HEK293T (cell line): Measurements from ENCODE around the gene SHISA6.

ENCODE experiments used
- CTCF ChIA-PET: fragments of 350-600 bp; formaldehyde crosslinking; extraction: SDS; loops from one replicate; lab custom pipeline; 2021; ENCODE audit warnings: antibody characterized with exemption, inconsistent platforms; lab: Yijun Ruan, JAX
- POLR2A ChIA-PET: fragments of 350-600 bp; formaldehyde crosslinking; extraction: SDS; loops from one replicate; lab custom pipeline; 2020; ENCODE audit warnings: antibody characterized with exemption, inconsistent platforms; lab: Yijun Ruan, JAX
- DNase-seq: peaks from one replicate; pipeline ENCODE4 v3.0.0; 2012; ENCODE audit warnings: mixed read lengths; ENCODE audit errors: extremely low spot score
- ARNT ChIP-seq: fragments of 450-650 bp; IDR thresholded peaks from 2 replicates; pipeline ENCODE4 v1.6.1; 2017; ENCODE audit warnings: mild to moderate bottlenecking
- BHLHE40 ChIP-seq: fragments of 450-650 bp; IDR thresholded peaks from 2 replicates; pipeline ENCODE4 v1.6.1; 2016; ENCODE audit warnings: mild to moderate bottlenecking, moderate library complexity, borderline replicate concordance
- CTBP1 ChIP-seq: fragments of 450-650 bp; IDR thresholded peaks from 2 replicates; pipeline ENCODE4 v1.6.1; 2016; ENCODE audit warnings: borderline replicate concordance
- ELF4 ChIP-seq: fragments of 450-650 bp; IDR thresholded peaks from 2 replicates; pipeline ENCODE4 v1.6.1; 2017; ENCODE audit warnings: antibody characterized with exemption
- FOXA1 ChIP-seq: fragments of 450-650 bp; IDR thresholded peaks from 2 replicates; pipeline ENCODE4 v1.6.1; 2016; ENCODE audit warnings: mild to moderate bottlenecking
- FOXK2 ChIP-seq: fragments of 450-650 bp; IDR thresholded peaks from 2 replicates; pipeline ENCODE4 v1.6.1; 2016; ENCODE audit warnings: mild to moderate bottlenecking
- FOXM1 ChIP-seq: fragments of 450-650 bp; IDR thresholded peaks from 2 replicates; pipeline ENCODE4 v1.6.1; 2017; ENCODE audit warnings: mild to moderate bottlenecking, borderline replicate concordance
- HDGF ChIP-seq: fragments of 450-650 bp; IDR thresholded peaks from 2 replicates; pipeline ENCODE4 v1.6.1; 2017; ENCODE audit warnings: antibody characterized with exemption, borderline replicate concordance
- L3MBTL2 ChIP-seq: fragments of 450-650 bp; conservative IDR thresholded peaks from 2 replicates; pipeline ENCODE4 v1.6.1; 2016; ENCODE audit warnings: mild to moderate bottlenecking
- LEF1 ChIP-seq: fragments of 450-650 bp; IDR thresholded peaks from 2 replicates; pipeline ENCODE4 v1.6.1; 2017; ENCODE audit warnings: mild to moderate bottlenecking, borderline replicate concordance
- NFRKB ChIP-seq: fragments of 450-650 bp; IDR thresholded peaks from 2 replicates; pipeline ENCODE4 v1.6.1; 2016; ENCODE audit warnings: mild to moderate bottlenecking, moderate library complexity
- SP1 ChIP-seq: fragments of 450-650 bp; IDR thresholded peaks from 2 replicates; pipeline ENCODE4 v1.6.1; 2017
- SUZ12 ChIP-seq: fragments of 450-650 bp; IDR thresholded peaks from 2 replicates; pipeline ENCODE4 v1.6.1; 2016; ENCODE audit warnings: mild to moderate bottlenecking
- TARDBP ChIP-seq: fragments of 450-650 bp; IDR thresholded peaks from 2 replicates; pipeline ENCODE4 v1.6.1; 2016
- ZNF384 ChIP-seq: fragments of 450-650 bp; IDR thresholded peaks from 2 replicates; pipeline ENCODE4 v1.6.1; 2016
- TF ChIP-seq, protein P1 (sequence below): fragments of 450-650 bp; IDR thresholded peaks from 2 replicates; pipeline ENCODE4 v1.6.1; 2016

The SHISA6 gene

DNA sequence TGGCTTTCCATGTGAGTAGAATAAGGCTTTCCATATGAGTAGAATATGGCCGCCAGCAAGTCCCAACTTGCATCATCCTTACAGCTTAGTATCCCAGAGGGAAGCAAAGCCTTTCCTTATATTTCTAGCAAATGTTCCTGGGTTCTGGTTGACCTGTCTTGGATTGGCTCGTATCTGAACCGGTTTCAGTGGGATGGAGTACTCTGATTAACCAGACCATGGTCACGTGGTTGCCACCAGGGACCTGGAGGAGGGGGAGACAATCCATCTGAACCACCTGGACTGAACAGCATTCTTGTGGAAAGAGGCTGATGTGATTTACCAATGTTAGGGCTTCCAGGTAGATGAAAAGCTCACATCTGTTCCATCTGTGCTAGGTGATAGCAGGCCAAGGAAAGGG, 89.0 kb downstream of the SHISA6 start:
- POLR2A ChIA-PET: no interaction called here
- DNase-seq: no peak
- TF ChIP-seq ARNT: no peak
- CTCF ChIA-PET: no interaction called here

- no peak for DNase-seq
- CTCF ChIA-PET: no interaction called here
- TF ChIP-seq, protein P1, sequence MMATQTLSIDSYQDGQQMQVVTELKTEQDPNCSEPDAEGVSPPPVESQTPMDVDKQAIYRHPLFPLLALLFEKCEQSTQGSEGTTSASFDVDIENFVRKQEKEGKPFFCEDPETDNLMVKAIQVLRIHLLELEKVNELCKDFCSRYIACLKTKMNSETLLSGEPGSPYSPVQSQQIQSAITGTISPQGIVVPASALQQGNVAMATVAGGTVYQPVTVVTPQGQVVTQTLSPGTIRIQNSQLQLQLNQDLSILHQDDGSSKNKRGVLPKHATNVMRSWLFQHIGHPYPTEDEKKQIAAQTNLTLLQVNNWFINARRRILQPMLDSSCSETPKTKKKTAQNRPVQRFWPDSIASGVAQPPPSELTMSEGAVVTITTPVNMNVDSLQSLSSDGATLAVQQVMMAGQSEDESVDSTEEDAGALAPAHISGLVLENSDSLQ: no peak
- TF ChIP-seq FOXA1: no peak
- no peak for TF ChIP-seq BHLHE40
- no peak for TF ChIP-seq TARDBP
- no peak for TF ChIP-seq LEF1
- TF ChIP-seq ELF4: no peak
- TF ChIP-seq SUZ12: no peak
- TF ChIP-seq FOXK2: no peak
- no peak for TF ChIP-seq ARNT
- TF ChIP-seq FOXM1: no peak
- no peak for TF ChIP-seq L3MBTL2
- no peak for TF ChIP-seq SP1
- TF ChIP-seq CTBP1: no peak
- TF ChIP-seq NFRKB: no peak
- no peak for TF ChIP-seq ZNF384
- POLR2A ChIA-PET: no interaction called here
Measured at GRCh38 chr17:11330826-11331225, 89.8 kb downstream of the SHISA6 start.

GRCh38 chr17:11331547-11332513, 90.8 kb downstream of the SHISA6 start:
- CTCF ChIA-PET: no interaction called here
- POLR2A ChIA-PET: no interaction called here
- TF ChIP-seq TARDBP (no peak), FOXK2 (no peak), FOXA1 (no peak), LEF1 (no peak), BHLHE40 (no peak), CTBP1 (no peak), ELF4 (no peak), SP1 (no peak), L3MBTL2 (no peak), HDGF (no peak), ARNT (no peak), SUZ12 (no peak), ZNF384 (no peak), FOXM1 (no peak), NFRKB (no peak)
- TF ChIP-seq, protein P1: no peak
- no peak for DNase-seq

GRCh38 chr17:11332706-11333105, 91.7 kb downstream of the SHISA6 start:
- ChIA-PET CTCF (no interaction called here), POLR2A (no interaction called here)
- DNase-seq: no peak
- no peak for TF ChIP-seq ZNF384
- no peak for TF ChIP-seq HDGF
- TF ChIP-seq FOXA1: no peak
- no peak for TF ChIP-seq BHLHE40
- no peak for TF ChIP-seq ELF4
- no peak for TF ChIP-seq NFRKB
- TF ChIP-seq, protein P1: no peak
- TF ChIP-seq FOXM1: no peak
- no peak for TF ChIP-seq L3MBTL2
- no peak for TF ChIP-seq FOXK2
- TF ChIP-seq SP1: no peak
- no peak for TF ChIP-seq CTBP1
- no peak for TF ChIP-seq TARDBP

- DNase-seq: no peak
- ChIA-PET POLR2A (no interaction called here), CTCF (no interaction called here)
- TF ChIP-seq L3MBTL2: no peak
- TF ChIP-seq, protein P1: no peak
- TF ChIP-seq ELF4: no peak
- TF ChIP-seq SP1: no peak
- TF ChIP-seq HDGF: no peak
- no peak for TF ChIP-seq ZNF384
- TF ChIP-seq BHLHE40: no peak
- no peak for TF ChIP-seq SUZ12
- no peak for TF ChIP-seq CTBP1
- no peak for TF ChIP-seq TARDBP
- no peak for TF ChIP-seq ARNT
- no peak for TF ChIP-seq FOXA1
- no peak for TF ChIP-seq LEF1
- TF ChIP-seq NFRKB: no peak
- no peak for TF ChIP-seq FOXM1
- TF ChIP-seq FOXK2: no peak
Measured at GRCh38 chr17:11334493-11334892, 93.5 kb downstream of the SHISA6 start.
